Pancreas (tissue), 10 donors: Measurements from ENCODE around the gene TSPAN9. TPM values are rescaled to one million over a fixed set of nuclear protein-coding genes. Genes with fewer than 3 reads are reported as not detected.

Source experiments
- ATAC-seq, 4 donors: fragments of 200-7000 bp; cut with Tn5 transposase; one replicate each; pipeline versions ENCODE4 v1.8.0 to v1.9.1; 2020; ENCODE audit warnings: mild to moderate bottlenecking in 4 of 4, moderate library complexity in 4 of 4
- DNase-seq, 6 donors: peaks; one replicate each; pipeline ENCODE4 v3.0.0-alpha.2; 2020
- FAIRE-seq: peaks from 2 replicates; lab custom pipeline; 2012; peaks lifted over from hg19 to GRCh38; lab: Jason Lieb, UNC
- H3K27ac ChIP-seq, 4 donors: fragments of 200-600 bp; sonication (generic); 1 replicate in 3 of 4; 2 replicates in 1 of 4; pipeline versions ENCODE4 v1.5.0 to v1.8.0; 2020
- H3K27me3 ChIP-seq, 4 donors: fragments of 200-600 bp; one replicate each; pipeline ENCODE4 v1.8.0; 2021
- H3K36me3 ChIP-seq, 3 donors: fragments of 200-600 bp; sonication (generic) in 1 of 3; one replicate each; pipeline versions ENCODE4 v1.5.0 to v1.8.0; 2020 to 2021
- H3K4me1 ChIP-seq, 3 donors: fragments of 200-600 bp; one replicate each; pipeline ENCODE4 v1.8.0; 2021
- H3K4me3 ChIP-seq, 4 donors: fragments of 200-600 bp; sonication (generic) in 2 of 4; one replicate each; pipeline versions ENCODE4 v1.5.0 to v1.8.0; 2020 to 2021
- H3K9me3 ChIP-seq, 4 donors: fragments of 200-600 bp; one replicate each; pipeline ENCODE4 v1.8.0; 2021
- CTCF ChIP-seq, 4 donors: fragments of 200-600 bp; sonication (generic) in 3 of 4; IDR thresholded peaks; one replicate each; pipeline versions ENCODE4 v1.5.0 to v1.8.0; 2021; ENCODE audit warnings: antibody characterized with exemption in 4 of 4
- whole genome bisulfite sequencing, 2 donors: extraction: QIAGEN DNeasy Blood & Tissue Kit; methylation state at CpG; one replicate each; pipeline ENCODE4 v1.1.7; 2013; 5-methylcytosine and 5-hydroxymethylcytosine counted together
- intact Hi-C, 3 donors: fragments of 100-400 bp; cut with DNase I; formaldehyde crosslinking; loops; one replicate each; pipeline versions ENCODE4 v1.11.1 to v1.14.2; 2022
- polyA plus RNA-seq, 2 donors: library from polyadenylated mRNA; stranded (reverse); fragments of 200-250 nt; gene quantifications; one replicate each; pipeline ENCODE4 v1.2.3, GENCODE V29; 2013
- total RNA-seq, 6 donors: library from RNA; stranded (reverse); fragmentation: NEBNext Ultra II Directional in 4 of 6; extraction: Animal tissue kit (Norgen Biotek cat#: 25700) in 4 of 6; gene quantifications; one replicate each; pipeline versions ENCODE4 v1.2.1 to v1.2.4, GENCODE V29; 2021 to 2023
- donor health status: healthy with polysubstance abuse.
- donor health status: DM: no; HTN: no; CAD: no; lungs with moderate emphysema.
- donor health status: DM: no; HTN: no; CAD: no.
- donor health status: control.
- donor health status: control.
- donor health status: Bipolar disorder and iron deficiency.
- donor health status: DM: yes; HTN: yes; CAD: no.
- donor health status: DM: no; HTN: no; CAD: no.
- donor health status: DM: no; HTN: no; CAD: no.
- donor health status: DM: yes; HTN: yes; CAD: no.

Gene TSPAN9
- total and polyA plus RNA-seq, 8 donors: 7.8 to 19.5 (median 13.0) TPM

- intact Hi-C loops: no loop called here
- WGBS, 2 donors: 92 to 97% methylated on average over 9 of the region's 9 CpGs
- no peak overlapping the region for H3K27ac ChIP-seq
- no peak overlapping the region for H3K4me3 ChIP-seq
- ATAC-seq: no peak
- FAIRE-seq: no peak
- no peaks in the 10 kb centered on the region for H3K27me3 ChIP-seq
- peaks cover 0 to 4% (median 0%) of the 10 kb centered on the region in 3 donors for H3K4me1 ChIP-seq
- no peaks in the 10 kb centered on the region for H3K36me3 ChIP-seq
- H3K9me3 ChIP-seq: no peaks in the 10 kb centered on the region
- no peak for TF ChIP-seq CTCF (IDR thresholded peaks at IDR 0.05)
- no peak for DNase-seq
Observed at GRCh38 chr12:3086729-3087323, 9.6 kb downstream of the TSPAN9 start.

- 85 to 94% methylated on average over 11 of the region's 11 CpGs for WGBS, 2 donors
- Histone ChIP-seq H3K27ac (no peak overlapping the region), H3K9me3 (no peaks in the 10 kb centered on the region), H3K36me3 (no peaks in the 10 kb centered on the region), H3K4me3 (no peak overlapping the region), H3K27me3 (no peaks in the 10 kb centered on the region), H3K4me1 (no peaks in the 10 kb centered on the region)
- no peak for TF ChIP-seq CTCF (IDR thresholded peaks at IDR 0.05)
- ATAC-seq: no peak
- no peak for DNase-seq
- FAIRE-seq: no peak
- intact Hi-C loops: no loop called here
Observed at GRCh38 chr12:3087758-3088650, 10.8 kb downstream of the TSPAN9 start.

GRCh38 chr12:3089588-3089987, 12.4 kb downstream of the TSPAN9 start:
- H3K27me3 ChIP-seq: no peaks in the 10 kb centered on the region
- ATAC-seq (no peak), FAIRE-seq (no peak), DNase-seq (no peak)
- H3K4me1 ChIP-seq: no peaks in the 10 kb centered on the region
- no peaks in the 10 kb centered on the region for H3K9me3 ChIP-seq
- H3K36me3 ChIP-seq: no peaks in the 10 kb centered on the region
- H3K4me3 ChIP-seq: no peak overlapping the region
- H3K27ac ChIP-seq: no peak overlapping the region
- 94 to 99% methylated on average over 5 of the region's 5 CpGs for WGBS, 2 donors
- no peak for TF ChIP-seq CTCF (IDR thresholded peaks at IDR 0.05)
- intact Hi-C loops: no loop called here

- Histone ChIP-seq H3K9me3 (no peaks in the 10 kb centered on the region), H3K4me1 (no peaks in the 10 kb centered on the region), H3K27me3 (no peaks in the 10 kb centered on the region), H3K4me3 (no peak overlapping the region), H3K27ac (no peak overlapping the region), H3K36me3 (no peaks in the 10 kb centered on the region)
- TF ChIP-seq CTCF (IDR thresholded peaks at IDR 0.05): no peak
- FAIRE-seq (no peak), DNase-seq (no peak), ATAC-seq (no peak)
- WGBS, 2 donors: 93 to 95% methylated on average over 17 of the region's 17 CpGs
- intact Hi-C loops: no loop called here
Observed at GRCh38 chr12:3090240-3091037, 13.3 kb downstream of the TSPAN9 start.
